ENCODE results near the gene EFS.

DNA sequence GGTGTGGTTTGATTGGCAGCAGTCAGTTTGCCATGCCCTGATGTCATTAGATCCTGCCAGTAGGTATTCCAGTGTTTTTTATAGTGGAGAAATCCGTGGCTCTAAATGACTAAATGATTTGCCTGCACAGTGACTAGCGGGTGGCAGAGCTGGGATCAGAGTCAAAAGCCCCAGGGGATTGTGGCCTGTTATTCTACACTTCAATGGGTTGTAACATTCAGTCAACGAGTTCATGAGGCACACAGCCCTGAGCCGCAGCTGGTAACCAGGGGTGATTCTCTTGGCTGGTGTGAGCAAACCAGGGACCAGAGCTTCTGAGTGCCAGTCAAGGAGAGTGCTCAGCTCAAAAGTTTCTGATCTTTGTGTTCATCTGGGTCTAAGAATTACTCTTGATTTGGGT, 41.3 kb upstream of the EFS start:
- TF ChIP-seq, protein P1, sequence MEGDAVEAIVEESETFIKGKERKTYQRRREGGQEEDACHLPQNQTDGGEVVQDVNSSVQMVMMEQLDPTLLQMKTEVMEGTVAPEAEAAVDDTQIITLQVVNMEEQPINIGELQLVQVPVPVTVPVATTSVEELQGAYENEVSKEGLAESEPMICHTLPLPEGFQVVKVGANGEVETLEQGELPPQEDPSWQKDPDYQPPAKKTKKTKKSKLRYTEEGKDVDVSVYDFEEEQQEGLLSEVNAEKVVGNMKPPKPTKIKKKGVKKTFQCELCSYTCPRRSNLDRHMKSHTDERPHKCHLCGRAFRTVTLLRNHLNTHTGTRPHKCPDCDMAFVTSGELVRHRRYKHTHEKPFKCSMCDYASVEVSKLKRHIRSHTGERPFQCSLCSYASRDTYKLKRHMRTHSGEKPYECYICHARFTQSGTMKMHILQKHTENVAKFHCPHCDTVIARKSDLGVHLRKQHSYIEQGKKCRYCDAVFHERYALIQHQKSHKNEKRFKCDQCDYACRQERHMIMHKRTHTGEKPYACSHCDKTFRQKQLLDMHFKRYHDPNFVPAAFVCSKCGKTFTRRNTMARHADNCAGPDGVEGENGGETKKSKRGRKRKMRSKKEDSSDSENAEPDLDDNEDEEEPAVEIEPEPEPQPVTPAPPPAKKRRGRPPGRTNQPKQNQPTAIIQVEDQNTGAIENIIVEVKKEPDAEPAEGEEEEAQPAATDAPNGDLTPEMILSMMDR (IDR thresholded peaks at IDR 0.05), result no peak
- TF ChIP-seq POLR2A (IDR thresholded peaks at IDR 0.05), result no peak

All from breast epithelium (tissue), 3 donors.